Bronchial epithelial cell (primary cell): Measurements from ENCODE around the gene ANKRD31. TPM values are rescaled to one million over a fixed set of nuclear protein-coding genes. Genes with fewer than 3 reads are reported as not detected.
"Not testable (repeated sequence)": the region's sequence is repeated elsewhere in the genome, so short reads cannot be mapped to it uniquely, and the experiment has no call there.

Experiments
- DNase-seq: peaks from one replicate; pipeline ENCODE4 v3.0.0-alpha.2; 2010; ENCODE audit warnings: low read depth
- FAIRE-seq: peaks from 2 replicates; lab custom pipeline; 2011; peaks lifted over from hg19 to GRCh38; lab: Jason Lieb, UNC
- H3K27me3 ChIP-seq: 2 replicates; pipeline ENCODE4 v1.5.1; 2011; ENCODE audit warnings: low read length; ENCODE audit not compliant: control insufficient read depth, insufficient read depth
- H3K36me3 ChIP-seq: 2 replicates; pipeline ENCODE4 v1.5.1; 2011; ENCODE audit warnings: low read length; ENCODE audit not compliant: control insufficient read depth, insufficient read depth
- H3K4me3 ChIP-seq: 2 replicates; pipeline ENCODE4 v1.5.1; 2011; ENCODE audit warnings: mild to moderate bottlenecking, low read depth, low read length, control low read depth
- total RNA-seq: library from RNA; depleted of rRNA; stranded (reverse); fragments of >200 nt; gene quantifications from 2 replicates; pipeline ENCODE4 v1.2.1, GENCODE V29; 2014
- TF ChIP-seq, protein P1 (sequence below): IDR thresholded peaks from 2 replicates; pipeline ENCODE4 v1.5.1; 2011; ENCODE audit warnings: mild to moderate bottlenecking, moderate library complexity, low read length, control low read depth, inconsistent platforms; ENCODE audit not compliant: insufficient read depth, severe bottlenecking

ANKRD31 gene
- total RNA-seq, 1 donor from 2014 or later: 0.26 TPM

DNA sequence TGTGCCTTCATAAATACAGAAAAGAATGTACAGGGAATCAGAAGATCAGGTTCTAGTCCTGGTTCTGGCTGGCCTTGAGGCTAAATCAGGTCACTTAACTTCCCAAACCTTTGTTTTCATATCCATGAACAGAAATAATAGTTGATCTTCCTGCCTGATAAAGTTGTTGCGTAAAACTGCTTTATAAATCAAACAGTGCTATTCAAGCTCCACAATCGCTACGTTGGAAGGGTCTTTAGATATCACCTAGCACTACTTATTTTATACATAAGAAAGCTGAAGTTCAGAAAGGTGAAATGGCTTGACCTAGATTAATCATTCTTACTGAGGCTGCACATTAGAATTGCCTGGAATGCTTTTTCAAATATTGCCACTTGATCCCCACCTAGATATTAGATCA is 148.0 kb downstream of the ANKRD31 start:
- FAIRE-seq: no peak
- TF ChIP-seq, protein P1, sequence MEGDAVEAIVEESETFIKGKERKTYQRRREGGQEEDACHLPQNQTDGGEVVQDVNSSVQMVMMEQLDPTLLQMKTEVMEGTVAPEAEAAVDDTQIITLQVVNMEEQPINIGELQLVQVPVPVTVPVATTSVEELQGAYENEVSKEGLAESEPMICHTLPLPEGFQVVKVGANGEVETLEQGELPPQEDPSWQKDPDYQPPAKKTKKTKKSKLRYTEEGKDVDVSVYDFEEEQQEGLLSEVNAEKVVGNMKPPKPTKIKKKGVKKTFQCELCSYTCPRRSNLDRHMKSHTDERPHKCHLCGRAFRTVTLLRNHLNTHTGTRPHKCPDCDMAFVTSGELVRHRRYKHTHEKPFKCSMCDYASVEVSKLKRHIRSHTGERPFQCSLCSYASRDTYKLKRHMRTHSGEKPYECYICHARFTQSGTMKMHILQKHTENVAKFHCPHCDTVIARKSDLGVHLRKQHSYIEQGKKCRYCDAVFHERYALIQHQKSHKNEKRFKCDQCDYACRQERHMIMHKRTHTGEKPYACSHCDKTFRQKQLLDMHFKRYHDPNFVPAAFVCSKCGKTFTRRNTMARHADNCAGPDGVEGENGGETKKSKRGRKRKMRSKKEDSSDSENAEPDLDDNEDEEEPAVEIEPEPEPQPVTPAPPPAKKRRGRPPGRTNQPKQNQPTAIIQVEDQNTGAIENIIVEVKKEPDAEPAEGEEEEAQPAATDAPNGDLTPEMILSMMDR: no peak

DNA sequence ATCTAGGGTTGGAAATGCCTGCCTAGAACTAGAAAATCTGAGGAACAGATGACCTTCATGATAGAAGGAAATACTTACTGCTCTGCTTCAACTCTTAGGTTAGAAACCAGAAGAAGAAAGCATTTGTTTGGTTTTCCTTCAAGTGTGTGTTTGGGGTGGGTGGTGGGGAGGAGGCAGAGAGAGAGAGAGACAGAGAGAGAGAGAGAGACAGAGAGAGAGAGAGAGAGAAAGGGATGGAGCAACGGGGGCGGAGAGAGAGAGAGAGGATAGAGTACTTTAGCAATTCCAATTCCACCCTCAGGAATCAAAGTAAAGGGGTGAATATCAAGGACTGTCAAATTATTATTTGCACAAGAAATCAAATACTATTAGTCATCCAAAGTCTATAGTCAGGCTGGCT is 155.2 kb downstream of the ANKRD31 start:
- TF ChIP-seq, protein P1: no peak
- no peaks in the 10 kb centered on the region for H3K36me3 ChIP-seq
- no peak overlapping the region for H3K4me3 ChIP-seq
- no peaks in the 10 kb centered on the region for H3K27me3 ChIP-seq
- FAIRE-seq (no peak), DNase-seq (peak; percentile 35)

More for the DNA sequence above, 148.0 kb downstream of the ANKRD31 start:
- Histone ChIP-seq H3K27me3 (no peaks in the 10 kb centered on the region), H3K4me3 (no peak overlapping the region), H3K36me3 (no peaks in the 10 kb centered on the region)
- no peak for DNase-seq

DNA sequence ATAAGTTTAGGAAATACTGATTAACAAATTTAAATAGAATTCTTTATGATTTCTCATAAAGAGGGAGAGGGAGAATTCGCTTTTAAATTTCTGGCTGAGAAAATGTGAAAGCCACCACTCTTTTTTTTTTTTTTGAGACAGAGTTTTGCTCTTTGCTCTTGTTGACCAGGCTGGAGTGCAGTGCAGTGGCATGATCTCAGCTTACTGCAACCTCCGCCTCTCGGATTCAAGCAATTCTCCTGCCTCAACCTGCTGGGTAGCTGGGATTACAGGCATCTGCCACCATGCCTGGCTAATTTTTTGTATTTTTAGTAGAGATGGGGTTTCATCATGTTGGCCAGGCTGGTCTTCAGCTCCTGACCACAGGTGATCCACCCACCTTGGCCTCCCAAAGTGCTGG is 157.3 kb downstream of the ANKRD31 start:
- DNase-seq, FAIRE-seq, H3K4me3 ChIP-seq: not testable (repeated sequence)

DNA sequence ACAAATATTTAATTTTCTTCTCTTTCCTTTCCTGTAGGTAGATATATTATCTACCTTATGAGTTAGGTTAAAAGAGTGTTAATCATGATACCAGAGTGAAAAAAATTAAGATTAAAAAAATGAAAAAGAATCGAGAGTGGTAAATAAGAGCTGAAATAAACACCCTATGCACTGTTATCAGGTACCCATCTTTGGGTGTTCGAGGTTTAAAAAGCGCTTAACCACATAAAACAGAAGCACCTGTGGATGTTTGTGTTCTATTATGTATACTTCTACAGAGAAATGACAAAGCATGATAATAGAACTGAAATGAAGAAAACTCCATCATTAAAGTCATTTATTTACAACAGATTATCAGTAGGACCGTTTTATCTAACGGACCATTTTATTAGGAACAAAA is 158.7 kb downstream of the ANKRD31 start:
- Histone ChIP-seq H3K27me3 (no peaks in the 10 kb centered on the region), H3K36me3 (no peaks in the 10 kb centered on the region), H3K4me3 (no peak overlapping the region)
- FAIRE-seq: no peak
- DNase-seq: no peak
- TF ChIP-seq, protein P1: no peak

More for the DNA sequence above, 157.3 kb downstream of the ANKRD31 start:
- not testable (repeated sequence) for H3K36me3 ChIP-seq, H3K27me3 ChIP-seq

DNA sequence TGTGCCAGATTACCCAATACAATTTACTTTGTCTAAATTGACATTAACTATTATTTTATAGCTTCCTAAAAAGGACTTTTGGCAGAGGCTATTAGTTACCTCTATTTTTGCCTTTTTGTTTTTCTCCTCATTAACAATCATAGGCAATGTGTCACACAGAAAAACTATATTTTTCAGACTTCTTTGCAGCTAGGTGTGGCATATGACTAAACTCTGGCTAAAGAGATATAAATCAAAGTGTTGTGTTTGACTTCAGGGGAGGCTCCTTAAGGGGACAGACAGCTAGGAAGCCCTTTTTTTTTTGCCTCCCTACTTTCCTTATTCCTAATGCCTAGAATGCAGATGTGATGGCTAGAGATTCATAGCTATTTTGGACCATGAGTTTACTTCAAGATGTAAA is 164.6 kb downstream of the ANKRD31 start:
- TF ChIP-seq, protein P1: no peak
- H3K27me3 ChIP-seq: no peaks in the 10 kb centered on the region
- no peaks in the 10 kb centered on the region for H3K36me3 ChIP-seq
- FAIRE-seq (no peak), DNase-seq (no peak)
- H3K4me3 ChIP-seq: no peak overlapping the region

DNA sequence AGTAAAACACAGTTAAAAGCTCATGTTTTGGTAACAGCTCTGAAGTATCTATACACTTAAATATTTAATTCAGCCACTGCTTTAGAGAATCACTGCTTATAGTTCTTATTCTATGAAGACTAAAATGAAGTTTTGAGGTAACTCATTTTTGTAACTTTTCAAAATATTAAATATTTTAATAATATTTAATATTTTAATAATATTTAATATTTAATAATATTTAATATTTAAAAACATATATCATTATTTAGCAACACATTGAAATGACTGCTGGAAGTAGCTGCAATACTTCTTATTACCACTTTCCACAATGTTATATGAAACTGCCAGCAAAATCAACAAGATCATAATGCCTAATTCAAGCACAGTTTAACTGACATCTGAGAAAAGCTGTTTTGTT is 165.6 kb downstream of the ANKRD31 start:
- TF ChIP-seq, protein P1: no peak
- DNase-seq (no peak), FAIRE-seq (no peak)
- Histone ChIP-seq H3K27me3 (no peaks in the 10 kb centered on the region), H3K36me3 (no peaks in the 10 kb centered on the region), H3K4me3 (no peak overlapping the region)
